Mammary epithelial cell (primary cell): Measurements from ENCODE around the gene TMEM108.
"Not testable (repeated sequence)": the region's sequence is repeated elsewhere in the genome, so short reads cannot be mapped to it uniquely, and the experiment has no call there.

Experiments
- CTCF ChIP-seq, 2 donors: IDR thresholded peaks in 1 of 2; conservative IDR thresholded peaks in 1 of 2; 2 replicates each; pipeline ENCODE4 v1.5.1; 2011 to 2012; ENCODE audit warnings: inconsistent platforms in 2 of 2, low read length in 2 of 2, mild to moderate bottlenecking in 2 of 2, control low read depth in 1 of 2, low read depth in 1 of 2; ENCODE audit not compliant: insufficient read depth in 1 of 2; ENCODE audit errors: extremely low read depth in 1 of 2
- EZH2 ChIP-seq: IDR thresholded peaks from 2 replicates; pipeline ENCODE4 v1.6.1; 2012; ENCODE audit warnings: low read length, inconsistent platforms, borderline replicate concordance

- not testable (repeated sequence) for TF ChIP-seq CTCF (conservative IDR thresholded peaks at IDR 0.05 in 1 of 2, IDR thresholded peaks at IDR 0.05 in 1 of 2; ENCODE audit: extremely low read depth in 1 of 2, insufficient read depth in 1 of 2, low read depth in 1 of 2, low read length in 2 of 2); EZH2
These were observed 22.6 kb upstream of the TMEM108 start for GRCh38 chr3:133015573-133015972.
